HG03457 (cell line): ENCODE results near the gene FTCD.
"Not testable (repeated sequence)": the region's sequence is repeated elsewhere in the genome, so short reads cannot be mapped to it uniquely, and the experiment has no call there.

Experiments
- ATAC-seq: cut with Tn5 transposase; IDR thresholded peaks from one replicate; pipeline ENCODE4 v1.9.1; 2021; ENCODE audit warnings: moderate number of reproducible peaks; ENCODE audit not compliant: unreplicated experiment

FTCD gene, protein sequence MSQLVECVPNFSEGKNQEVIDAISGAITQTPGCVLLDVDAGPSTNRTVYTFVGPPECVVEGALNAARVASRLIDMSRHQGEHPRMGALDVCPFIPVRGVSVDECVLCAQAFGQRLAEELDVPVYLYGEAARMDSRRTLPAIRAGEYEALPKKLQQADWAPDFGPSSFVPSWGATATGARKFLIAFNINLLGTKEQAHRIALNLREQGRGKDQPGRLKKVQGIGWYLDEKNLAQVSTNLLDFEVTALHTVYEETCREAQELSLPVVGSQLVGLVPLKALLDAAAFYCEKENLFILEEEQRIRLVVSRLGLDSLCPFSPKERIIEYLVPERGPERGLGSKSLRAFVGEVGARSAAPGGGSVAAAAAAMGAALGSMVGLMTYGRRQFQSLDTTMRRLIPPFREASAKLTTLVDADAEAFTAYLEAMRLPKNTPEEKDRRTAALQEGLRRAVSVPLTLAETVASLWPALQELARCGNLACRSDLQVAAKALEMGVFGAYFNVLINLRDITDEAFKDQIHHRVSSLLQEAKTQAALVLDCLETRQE

GRCh38 chr21:46155514-46156377, at the start of gene FTCD:
Gene FTCD (minus strand): TSS chr21:46155579. CDS start chr21:46155523, 56 bp downstream.
- no peak for ATAC-seq

GRCh38 chr21:46205166-46205565, 49.8 kb upstream of the FTCD start:
- no peak for ATAC-seq

- ATAC-seq = no peak
Observed at GRCh38 chr21:46203203-46203600, 47.8 kb upstream of the FTCD start.

DNA sequence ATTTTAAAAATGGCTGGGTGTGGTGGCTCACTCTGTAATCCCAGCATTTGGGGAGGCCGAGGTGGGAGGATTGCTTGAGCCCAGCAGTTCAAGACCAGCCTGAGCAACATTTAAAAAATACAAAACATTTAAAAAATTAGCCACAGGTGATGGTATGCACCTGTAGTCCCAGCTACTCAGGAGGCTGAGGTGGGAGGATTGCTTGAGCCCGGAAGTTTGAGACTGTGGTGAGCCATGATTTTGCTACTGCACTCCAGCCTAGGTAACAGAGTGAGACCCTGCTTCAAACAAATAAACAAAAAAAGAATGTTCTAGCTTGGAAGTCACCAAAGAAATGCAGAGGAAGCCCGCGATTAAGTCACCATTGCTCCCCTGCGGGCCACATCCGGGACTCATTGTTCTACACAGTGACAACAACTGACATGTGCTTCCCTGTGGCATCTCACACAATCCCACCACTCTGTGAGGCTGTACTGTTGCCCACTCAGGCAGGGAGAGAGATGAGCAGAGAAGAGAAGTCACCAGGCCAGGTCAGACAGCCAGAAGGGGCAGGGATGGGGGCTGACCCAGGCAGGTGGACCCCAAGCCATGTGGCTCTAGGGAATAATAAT, 47.3 kb upstream of the FTCD start:
- no peak for ATAC-seq

DNA sequence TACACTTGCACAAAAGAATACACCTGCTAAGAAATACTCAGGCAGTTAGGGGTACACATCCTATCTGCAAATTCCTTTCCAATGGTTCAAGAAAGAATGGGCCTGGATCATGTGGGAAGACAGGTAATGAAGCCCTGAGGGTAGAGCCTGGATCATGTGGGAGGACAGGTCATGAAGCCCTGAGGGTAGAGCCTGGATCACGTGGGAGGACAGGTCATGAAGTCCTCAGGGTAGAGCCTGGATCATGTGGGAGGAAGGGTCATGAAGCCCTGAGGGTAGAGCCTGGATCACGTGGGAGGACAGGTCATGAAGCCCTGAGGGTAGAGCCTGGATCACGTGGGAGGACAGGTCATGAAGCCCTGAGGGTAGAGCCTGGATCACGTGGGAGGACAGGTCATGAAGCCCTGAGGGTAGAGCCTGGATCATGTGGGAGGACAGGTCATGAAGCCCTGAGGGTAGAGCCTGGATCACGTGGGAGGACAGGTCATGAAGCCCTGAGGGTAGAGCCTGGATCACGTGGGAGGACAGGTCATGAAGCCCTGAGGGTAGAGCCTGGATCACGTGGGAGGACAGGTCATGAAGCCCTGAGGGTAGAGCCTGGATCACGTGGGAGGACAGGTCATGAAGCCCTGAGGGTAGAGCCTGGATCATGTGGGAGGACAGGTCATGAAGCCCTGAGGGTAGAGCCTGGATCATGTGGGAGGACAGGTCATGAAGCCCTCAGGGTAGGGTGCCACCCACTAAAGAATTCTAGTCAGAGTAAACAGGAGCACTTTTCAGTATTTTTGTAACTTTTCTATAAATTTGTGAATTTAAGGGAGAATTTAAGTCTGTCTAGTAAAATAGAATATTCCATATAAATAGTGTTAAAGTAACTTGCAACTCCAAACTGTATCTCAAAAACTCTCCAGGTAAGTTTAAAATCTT, 45.8 kb upstream of the FTCD start:
- ATAC-seq = not testable (repeated sequence)

DNA sequence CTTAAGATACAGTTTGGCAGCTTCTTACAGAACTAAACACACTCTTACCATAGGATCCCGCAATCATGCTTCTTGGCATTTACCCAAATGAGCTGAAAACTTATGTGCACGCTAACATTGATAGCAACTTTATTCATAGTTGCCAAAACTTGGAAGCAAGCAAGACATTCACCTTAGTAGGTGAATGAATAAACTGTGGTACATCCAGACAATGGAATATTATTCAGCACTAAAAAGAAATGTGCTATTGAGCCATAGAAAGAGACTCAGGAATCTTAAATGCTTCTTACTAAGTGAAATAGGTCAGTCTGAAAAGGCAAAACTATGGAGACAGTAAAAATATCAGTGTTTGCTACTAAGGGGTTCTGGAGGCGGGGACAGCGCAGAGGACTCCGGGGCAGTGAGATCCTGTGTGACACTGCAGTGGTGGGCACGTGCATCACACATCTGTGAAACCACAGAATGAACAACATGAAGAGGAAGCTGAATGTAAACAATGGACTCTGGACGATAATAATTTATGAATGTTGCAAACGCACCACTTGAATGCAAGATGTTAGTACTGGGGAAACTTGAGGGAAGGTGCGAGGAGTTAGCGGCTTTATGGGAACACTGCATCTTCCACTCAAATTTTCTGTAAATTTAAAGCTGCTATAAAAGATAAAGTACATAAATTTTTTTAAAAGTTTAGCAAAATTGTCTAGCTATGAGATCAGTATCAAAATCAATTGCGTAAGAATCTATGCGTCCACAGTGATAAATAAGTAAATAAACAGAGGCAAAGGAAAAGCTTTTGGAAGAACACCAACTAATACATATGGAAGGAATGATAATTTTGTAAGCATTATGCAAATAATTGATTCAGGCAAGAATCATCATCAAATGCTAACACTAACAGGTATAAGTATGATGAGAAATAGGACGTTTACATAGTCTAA, 44.3 kb upstream of the FTCD start:
- ATAC-seq = no peak

GRCh38 chr21:46196733-46197132, 41.4 kb upstream of the FTCD start:
- no peak for ATAC-seq

- ATAC-seq = no peak
Observed at GRCh38 chr21:46195595-46196195, 40.3 kb upstream of the FTCD start.

- no peak for ATAC-seq
Observed at GRCh38 chr21:46194374-46195334, 39.3 kb upstream of the FTCD start.

DNA sequence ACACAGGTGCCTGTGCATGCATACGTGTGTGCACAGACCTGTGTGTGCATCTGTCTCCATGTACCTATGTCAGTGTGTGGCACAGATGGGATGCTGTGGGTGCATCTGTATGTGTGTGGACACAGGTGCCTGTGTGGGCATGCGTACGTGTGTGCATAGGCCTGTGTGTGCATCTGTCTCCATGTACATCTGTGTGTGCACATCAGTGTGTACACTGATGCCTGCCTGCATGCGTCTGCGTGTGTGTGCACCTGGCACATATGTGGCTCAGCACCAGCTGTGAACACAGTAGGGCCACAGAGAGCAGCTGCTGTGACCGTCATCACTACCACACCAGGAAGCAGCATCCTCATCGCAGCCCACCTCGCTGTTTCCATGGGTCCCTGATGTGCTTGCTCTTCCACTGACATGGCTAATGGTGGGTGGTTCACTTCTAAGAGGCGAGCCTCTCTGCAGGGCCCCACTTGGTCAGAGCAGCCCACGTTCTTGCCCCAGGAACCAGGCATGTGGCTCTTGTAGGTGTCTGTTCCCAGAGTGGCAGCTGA, 38.5 kb upstream of the FTCD start:
- no peak for ATAC-seq

- no peak for ATAC-seq
Observed at GRCh38 chr21:46191686-46192575, 36.6 kb upstream of the FTCD start.

DNA sequence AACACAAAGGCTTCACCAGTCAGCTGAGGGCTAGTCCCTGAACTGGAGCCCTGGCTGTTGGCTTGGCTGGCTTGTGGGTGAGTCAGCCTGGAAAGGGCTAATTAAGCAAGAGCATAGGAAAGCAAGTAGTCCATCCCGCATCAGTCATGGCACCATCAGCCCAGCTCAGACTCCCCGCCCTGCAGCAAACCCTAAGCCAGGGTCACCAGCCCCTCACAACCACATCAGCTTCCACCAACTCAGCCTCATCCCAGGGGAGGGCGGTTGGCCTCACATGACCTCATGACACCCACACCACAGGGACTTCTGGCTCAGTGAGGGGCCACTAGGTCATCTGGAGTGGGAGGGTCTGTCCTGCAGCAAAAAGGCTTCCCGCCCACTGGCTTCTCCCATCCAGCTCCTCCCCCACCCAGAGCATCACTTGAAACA, 35.9 kb upstream of the FTCD start:
- no peak for ATAC-seq

- ATAC-seq = no peak
Observed at GRCh38 chr21:46190491-46191131, 35.2 kb upstream of the FTCD start.

GRCh38 chr21:46189959-46190490, 34.6 kb upstream of the FTCD start:
- no peak for ATAC-seq

DNA sequence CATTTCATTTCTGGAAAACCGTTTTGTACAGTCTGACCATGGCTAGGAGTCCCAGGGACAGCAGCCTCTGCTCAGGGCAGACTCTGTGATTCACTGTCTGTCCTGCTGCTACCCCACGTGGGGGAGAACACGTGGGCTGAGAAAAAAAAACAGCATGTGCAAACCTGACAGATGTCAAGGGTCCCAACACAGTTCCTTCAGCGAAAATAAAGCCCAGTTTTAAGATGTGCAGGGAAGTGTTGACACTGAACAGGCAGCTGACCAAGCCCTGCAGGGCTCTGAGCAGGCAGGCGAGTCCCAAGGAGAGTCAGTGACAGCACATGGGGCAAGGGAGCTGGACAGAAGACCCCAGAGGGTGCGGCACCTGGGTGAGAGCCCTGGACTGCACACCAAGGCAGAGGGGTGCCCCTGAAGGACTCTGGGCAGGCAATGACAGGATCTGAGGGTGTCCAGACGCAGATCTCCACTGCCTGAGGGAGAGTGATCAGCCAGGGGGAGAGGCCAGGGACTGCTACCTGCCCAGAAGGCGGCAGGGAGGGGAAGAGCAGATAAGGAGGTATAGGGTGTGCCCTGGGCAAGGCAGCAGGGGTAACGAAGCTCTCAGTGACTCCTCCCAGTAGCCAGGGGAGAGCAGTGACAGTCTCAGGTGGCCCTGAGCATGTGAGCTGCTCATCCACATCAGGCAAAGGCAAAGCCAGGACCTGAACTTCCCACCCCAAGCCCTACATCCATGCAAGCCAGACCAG, 34.0 kb upstream of the FTCD start:
- no peak for ATAC-seq
